HG03571 (cell line): Measurements from ENCODE around the gene HAUS5.
"Not testable (repeated sequence)": the region's sequence is repeated elsewhere in the genome, so short reads cannot be mapped to it uniquely, and the experiment has no call there.

Experiments used
- ATAC-seq: cut with Tn5 transposase; IDR thresholded peaks from one replicate; pipeline ENCODE4 v1.9.1; 2021; ENCODE audit not compliant: unreplicated experiment

The HAUS5 gene

GRCh38 chr19:35612559-35613321 lies at the start of gene HAUS5:
TSS of gene HAUS5 (plus strand) at chr19:35612735. CDS start at chr19:35612795, 60 bp downstream.
- peak; percentile 67 for ATAC-seq

- ATAC-seq, result no peak
These were observed 49.8 kb upstream of the HAUS5 start for GRCh38 chr19:35562776-35563175.

GRCh38 chr19:35563207-35563829 lies 49.2 kb upstream of the HAUS5 start, which contains the start of gene ATP4A:
TSS of gene ATP4A (minus strand) at chr19:35563658. CDS start at chr19:35563629, 29 bp downstream.
- ATAC-seq, result no peak

GRCh38 chr19:35565016-35565856 lies 47.3 kb upstream of the HAUS5 start:
- no peak for ATAC-seq

GRCh38 chr19:35566738-35567137 lies 45.8 kb upstream of the HAUS5 start:
- ATAC-seq, result no peak

- ATAC-seq, result no peak
These were observed 43.2 kb upstream of the HAUS5 start for GRCh38 chr19:35569281-35569781.

- ATAC-seq, result no peak
These were observed 41.0 kb upstream of the HAUS5 start for GRCh38 chr19:35571406-35571965.

GRCh38 chr19:35577918-35578317 lies 34.6 kb upstream of the HAUS5 start:
- no peak for ATAC-seq

GRCh38 chr19:35578707-35579106 lies 33.8 kb upstream of the HAUS5 start:
- ATAC-seq, result no peak

GRCh38 chr19:35582760-35583159 lies 29.8 kb upstream of the HAUS5 start:
- ATAC-seq, result no peak

- ATAC-seq, result no peak
These were observed 26.7 kb upstream of the HAUS5 start, which contains the start of gene PMIS2 for GRCh38 chr19:35585848-35586247. TSS of gene PMIS2 (plus strand) at chr19:35586173. CDS start at chr19:35586260, 87 bp downstream.

GRCh38 chr19:35587321-35587720 lies 25.2 kb upstream of the HAUS5 start:
- no peak for ATAC-seq

- no peak for ATAC-seq
These were observed 21.7 kb upstream of the HAUS5 start for GRCh38 chr19:35590875-35591274.

- no peak for ATAC-seq
These were observed 20.3 kb upstream of the HAUS5 start for GRCh38 chr19:35592226-35592625.

- not testable (repeated sequence) for ATAC-seq
These were observed 17.5 kb upstream of the HAUS5 start for GRCh38 chr19:35595026-35595425.

- no peak for ATAC-seq
These were observed 16.6 kb upstream of the HAUS5 start for GRCh38 chr19:35595928-35596327.

GRCh38 chr19:35596366-35596999 lies 16.1 kb upstream of the HAUS5 start:
- no peak for ATAC-seq

- no peak for ATAC-seq
These were observed 10.6 kb upstream of the HAUS5 start for GRCh38 chr19:35601971-35602370.

- ATAC-seq, result not testable (repeated sequence)
These were observed 8.1 kb upstream of the HAUS5 start for GRCh38 chr19:35604436-35604835.

GRCh38 chr19:35607170-35607569 lies 5.4 kb upstream of the HAUS5 start:
- ATAC-seq, result not testable (repeated sequence)
